Measurements from ENCODE around the gene VPS8.
A peak's percentile ranks its signal among the peaks of the same experiment; 100 is the strongest.

The VPS8 gene

DNA sequence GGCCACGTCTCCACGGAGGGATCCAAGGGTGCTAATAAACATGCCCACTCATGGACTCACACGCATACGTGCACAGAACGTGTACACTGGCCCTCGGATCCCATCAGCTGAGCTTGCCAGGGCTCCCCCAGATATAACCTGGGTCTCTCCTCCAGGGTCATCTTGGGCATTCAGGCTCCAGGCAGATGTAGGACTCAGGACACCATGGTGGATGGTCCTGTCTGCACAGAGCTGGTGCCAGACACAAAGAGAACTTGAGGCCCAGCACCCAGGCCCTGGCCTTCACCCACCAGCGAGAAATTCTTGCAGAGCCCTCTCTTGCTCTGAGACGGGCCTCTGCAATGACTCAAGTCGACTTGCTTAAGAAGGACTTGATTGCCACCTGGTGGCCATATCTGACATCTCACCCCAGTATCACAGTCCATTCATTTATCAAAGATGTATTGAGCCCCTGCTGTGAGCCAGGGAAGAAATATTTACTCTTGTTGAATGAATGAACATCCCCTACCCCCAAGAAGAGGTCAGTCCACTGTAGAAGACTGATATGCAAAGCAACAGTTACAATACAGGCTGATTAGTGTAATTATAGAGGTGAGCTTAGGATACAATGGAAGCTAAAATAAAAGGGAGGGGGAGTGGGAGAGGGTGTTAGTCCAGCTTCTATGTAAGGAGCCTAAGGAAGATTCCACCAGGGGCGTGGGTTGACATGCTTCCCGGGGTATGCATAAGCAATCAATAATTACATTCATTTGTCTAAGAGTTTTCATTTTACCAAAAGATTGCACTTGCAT, 34.2 kb upstream of the VPS8 start:
- peak; percentile 88 to 90 for DNase-seq
- TF ChIP-seq GATA1 (IDR thresholded peaks at IDR 0.05; ENCODE audit: low read depth, low read length) (no peak), POLR2A (IDR thresholded peaks at IDR 0.05; ENCODE audit: low read length) (no peak)

GRCh38 chr3:184778426-184779332, 33.3 kb upstream of the VPS8 start:
- no peak for DNase-seq
- TF ChIP-seq GATA1 (IDR thresholded peaks at IDR 0.05; ENCODE audit: low read depth, low read length) = no peak
- TF ChIP-seq POLR2A (IDR thresholded peaks at IDR 0.05; ENCODE audit: low read length) = no peak

GRCh38 chr3:184780981-184781515, 30.9 kb upstream of the VPS8 start:
- TF ChIP-seq POLR2A (IDR thresholded peaks at IDR 0.05; ENCODE audit: low read length) (no peak), GATA1 (IDR thresholded peaks at IDR 0.05; ENCODE audit: low read depth, low read length) (no peak)

GRCh38 chr3:184781801-184782200, 30.2 kb upstream of the VPS8 start:
- no peak for TF ChIP-seq GATA1 (IDR thresholded peaks at IDR 0.05; ENCODE audit: low read depth, low read length)
- TF ChIP-seq POLR2A (IDR thresholded peaks at IDR 0.05; ENCODE audit: low read length) = no peak
- DNase-seq = no peak

More at GRCh38 chr3:184780981-184781515, 30.9 kb upstream of the VPS8 start:
- DNase-seq = no peak

DNA sequence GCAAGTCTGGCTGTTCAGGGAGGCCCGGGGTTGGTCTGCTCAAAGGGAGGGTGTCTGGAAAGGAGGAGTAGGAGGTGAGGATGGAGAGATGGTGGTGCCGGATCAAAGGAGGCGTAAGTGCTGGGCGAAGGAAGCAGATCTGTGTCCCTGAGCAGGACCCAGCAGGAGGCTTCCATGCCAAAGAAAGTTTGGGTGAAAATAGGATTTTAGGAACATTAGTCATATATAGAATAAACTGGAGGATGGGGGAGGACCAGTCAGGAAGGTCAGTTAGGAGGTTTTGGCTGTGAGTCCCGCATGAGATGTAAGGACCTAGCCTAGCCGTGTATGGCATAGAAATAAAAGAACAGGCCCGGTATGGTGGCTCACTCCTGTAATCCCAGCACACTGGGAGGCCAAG, 28.6 kb upstream of the VPS8 start:
- no peak for DNase-seq
- TF ChIP-seq POLR2A (IDR thresholded peaks at IDR 0.05; ENCODE audit: low read length) (no peak), GATA1 (IDR thresholded peaks at IDR 0.05; ENCODE audit: low read depth, low read length) (no peak)

DNA sequence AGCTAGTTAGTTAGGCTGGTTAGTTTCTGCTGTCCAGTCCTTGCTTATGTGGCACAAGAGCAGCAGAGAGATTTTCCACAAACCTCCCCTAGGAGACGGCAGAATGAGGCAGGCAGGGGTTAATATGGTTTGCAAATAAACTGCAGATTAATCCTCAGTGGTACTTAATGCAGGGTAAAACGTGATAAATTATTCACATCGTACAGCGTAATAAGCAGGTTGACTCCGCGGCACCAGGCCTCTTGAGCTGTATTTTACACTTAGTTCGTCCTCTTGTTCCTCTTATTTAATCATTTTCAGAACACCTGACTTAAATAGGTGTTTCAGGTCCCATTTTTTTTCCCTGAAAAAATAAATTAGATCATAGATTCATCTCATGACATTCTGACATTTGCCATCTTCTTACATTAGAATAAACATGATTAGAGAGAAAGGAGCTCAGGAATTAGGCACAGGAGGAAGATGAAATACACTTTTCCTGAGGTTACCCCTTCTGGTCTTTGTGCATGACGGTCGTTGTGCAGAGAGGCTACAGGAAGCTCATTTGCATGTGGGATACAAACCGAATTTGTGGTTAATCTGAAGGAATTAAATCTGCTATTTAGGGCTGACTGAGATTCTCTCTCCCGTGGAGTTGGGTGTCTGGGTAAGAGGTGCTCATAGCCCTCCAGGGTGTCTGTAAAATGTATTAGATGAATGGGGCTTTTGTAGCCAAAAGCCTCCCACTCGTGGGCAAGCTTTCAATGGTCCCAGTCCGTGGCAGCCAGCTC, 27.1 kb upstream of the VPS8 start:
- no peak for DNase-seq
- no peak for TF ChIP-seq GATA1 (IDR thresholded peaks at IDR 0.05; ENCODE audit: low read depth, low read length)

DNA sequence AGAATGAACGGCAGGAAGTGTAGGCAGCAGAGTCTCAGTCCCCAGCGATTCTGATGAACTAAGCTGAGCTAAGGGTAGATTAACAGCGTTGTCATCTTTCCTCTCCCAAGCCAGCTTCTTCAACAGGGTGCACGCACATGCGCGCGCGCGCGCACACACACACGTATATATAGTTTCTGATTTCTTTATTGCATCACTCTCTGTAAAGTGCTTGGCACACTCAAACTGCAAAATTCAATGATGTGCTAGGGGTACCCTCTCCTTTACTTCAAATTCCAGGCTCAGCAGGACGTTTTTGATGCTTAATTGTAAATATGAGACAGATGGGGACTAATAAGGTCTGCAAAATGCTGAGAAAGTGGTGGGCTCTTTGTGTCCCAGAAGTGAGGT, 26.1 kb upstream of the VPS8 start:
- TF ChIP-seq GATA1 (IDR thresholded peaks at IDR 0.05; ENCODE audit: low read depth, low read length) (no peak), POLR2A (IDR thresholded peaks at IDR 0.05; ENCODE audit: low read length) (no peak)

DNA sequence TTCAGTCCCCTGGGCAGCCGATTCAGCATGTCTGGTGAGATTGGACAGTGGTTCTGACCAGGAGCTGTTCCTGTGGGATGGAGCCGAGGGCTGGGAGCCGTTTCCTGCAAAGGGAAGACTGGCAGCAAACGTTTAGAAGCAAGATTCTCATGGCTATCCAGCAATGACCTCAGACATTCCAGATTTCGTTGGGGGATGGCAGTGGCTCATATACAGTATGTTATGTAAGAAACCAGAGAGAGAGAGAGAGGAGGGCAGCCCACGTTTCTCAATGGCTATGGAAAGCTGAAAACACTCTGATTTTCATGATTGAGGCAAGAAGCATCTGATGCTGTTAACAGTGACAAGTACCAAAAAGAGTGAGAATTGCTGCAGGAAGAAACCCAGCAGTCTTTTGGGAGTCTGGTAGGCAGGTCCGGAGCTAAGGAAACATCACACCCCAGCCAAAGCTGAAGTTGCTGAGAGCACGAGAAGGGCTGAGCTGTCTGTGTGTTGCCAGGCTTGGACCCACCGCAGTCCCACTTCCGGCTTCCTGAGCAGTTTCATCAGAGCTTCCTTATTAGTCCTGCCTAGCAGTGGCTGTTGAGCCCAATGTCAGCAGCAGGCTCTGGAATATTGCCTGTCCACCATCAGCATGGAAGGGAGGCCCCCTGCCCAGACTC, 25.6 kb upstream of the VPS8 start:
- TF ChIP-seq GATA1 (IDR thresholded peaks at IDR 0.05; ENCODE audit: low read depth, low read length) = no peak
- DNase-seq = no peak

More for the DNA sequence above, 26.1 kb upstream of the VPS8 start:
- DNase-seq = no peak

- no peak for DNase-seq
- no peak for TF ChIP-seq POLR2A (IDR thresholded peaks at IDR 0.05; ENCODE audit: low read length)
- no peak for TF ChIP-seq GATA1 (IDR thresholded peaks at IDR 0.05; ENCODE audit: low read depth, low read length)
Measured at GRCh38 chr3:184788751-184789150, 23.2 kb upstream of the VPS8 start.

DNA sequence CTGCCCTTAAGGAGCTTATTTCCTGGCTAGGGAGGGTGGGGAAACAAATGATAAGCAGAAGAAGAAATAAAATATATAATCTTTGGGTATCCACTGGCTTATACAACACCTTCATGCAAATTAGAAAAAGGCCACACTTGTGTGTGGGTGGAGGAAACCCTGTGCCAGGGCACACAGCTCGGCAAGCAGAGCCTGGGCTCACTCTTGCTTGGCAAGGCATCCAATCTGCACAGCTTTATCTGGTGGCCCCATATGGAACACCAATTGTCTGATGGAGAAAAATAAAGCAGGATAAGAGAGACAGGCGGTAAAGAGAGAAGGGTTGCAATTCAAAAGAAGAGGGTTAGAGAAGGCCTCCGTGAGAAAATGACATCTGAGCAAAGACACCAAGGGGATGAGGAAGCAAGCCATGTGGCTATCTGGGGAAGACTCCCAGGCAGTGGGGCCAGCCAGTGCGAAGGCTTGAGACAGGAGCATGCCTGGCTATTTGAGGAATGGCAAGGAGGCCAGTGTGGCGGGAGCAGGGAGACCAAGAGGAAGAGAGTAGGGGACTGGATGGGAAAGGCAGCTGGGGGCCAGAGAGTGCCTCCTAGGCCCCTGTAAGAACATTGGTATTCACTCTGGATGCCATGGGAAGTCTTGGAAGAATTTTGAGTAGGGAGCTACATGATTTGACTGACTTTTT, 22.5 kb upstream of the VPS8 start:
- TF ChIP-seq POLR2A (IDR thresholded peaks at IDR 0.05; ENCODE audit: low read length) (no peak), GATA1 (IDR thresholded peaks at IDR 0.05; ENCODE audit: low read depth, low read length) (no peak)
- no peak for DNase-seq

GRCh38 chr3:184791171-184791570, 20.8 kb upstream of the VPS8 start:
- TF ChIP-seq GATA1 (IDR thresholded peaks at IDR 0.05; ENCODE audit: low read depth, low read length) = no peak
- no peak for TF ChIP-seq POLR2A (IDR thresholded peaks at IDR 0.05; ENCODE audit: low read length)
- DNase-seq = no peak

- TF ChIP-seq POLR2A (IDR thresholded peaks at IDR 0.05; ENCODE audit: low read length) = no peak
- TF ChIP-seq GATA1 (IDR thresholded peaks at IDR 0.05; ENCODE audit: low read depth, low read length) = no peak
- no peak for DNase-seq
Measured at GRCh38 chr3:184795522-184796190, 16.3 kb upstream of the VPS8 start.

All from erythroblast (primary cell).